Measurements from ENCODE around the gene TUBB4B.

Gene TUBB4B

GRCh38 chr9:137228506-137228967 lies 12.6 kb upstream of the TUBB4B start:
- DNase-seq (ENCODE audit: low read depth) = no peak
- TF ChIP-seq CTCF (IDR thresholded peaks at IDR 0.05; ENCODE audit: low read depth, low read length, missing control alignments) = no peak
- in situ Hi-C loops (cut with HindIII; ENCODE audit: low sequenced_read_pairs) = no loop called here
- no peak overlapping the region for H3K4me3 ChIP-seq (ENCODE audit: low read depth, low read length)

GRCh38 chr9:137228968-137229896 lies 11.9 kb upstream of the TUBB4B start:
- TF ChIP-seq CTCF (IDR thresholded peaks at IDR 0.05; ENCODE audit: low read depth, low read length, missing control alignments) = no peak
- no peak for DNase-seq (ENCODE audit: low read depth)
- H3K4me3 ChIP-seq (ENCODE audit: low read depth, low read length) = no peak overlapping the region
- in situ Hi-C loops (cut with HindIII; ENCODE audit: low sequenced_read_pairs) = no loop called here

GRCh38 chr9:137229903-137230704 lies 11.0 kb upstream of the TUBB4B start:
- no peak for DNase-seq (ENCODE audit: low read depth)
- in situ Hi-C loops (cut with HindIII; ENCODE audit: low sequenced_read_pairs) = no loop called here
- H3K4me3 ChIP-seq (ENCODE audit: low read depth, low read length) = no peak overlapping the region
- TF ChIP-seq CTCF (IDR thresholded peaks at IDR 0.05; ENCODE audit: low read depth, low read length, missing control alignments) = no peak

GRCh38 chr9:137230705-137231371 lies 10.2 kb upstream of the TUBB4B start, which contains the start of gene SLC34A3:
TSS of gene SLC34A3 (plus strand) at chr9:137230901. CDS start at chr9:137231703, 802 bp downstream.
- in situ Hi-C loops (cut with HindIII; ENCODE audit: low sequenced_read_pairs) = no loop called here
- TF ChIP-seq CTCF (IDR thresholded peaks at IDR 0.05; ENCODE audit: low read depth, low read length, missing control alignments) = no peak
- DNase-seq (ENCODE audit: low read depth) = no peak
- H3K4me3 ChIP-seq (ENCODE audit: low read depth, low read length) = no peak within 1 kb of the TSS

GRCh38 chr9:137231372-137232039 lies 9.6 kb upstream of the TUBB4B start:
- in situ Hi-C loops (cut with HindIII; ENCODE audit: low sequenced_read_pairs) = no loop called here
- no peak overlapping the region for H3K4me3 ChIP-seq (ENCODE audit: low read depth, low read length)
- DNase-seq (ENCODE audit: low read depth) = no peak
- TF ChIP-seq CTCF (IDR thresholded peaks at IDR 0.05; ENCODE audit: low read depth, low read length, missing control alignments) = no peak

All from astrocyte of the cerebellum (primary cell).